GM18526 (cell line): ENCODE data around the gene THUMPD2.

ENCODE experiments used
- POLR2A ChIP-seq: IDR thresholded peaks from 3 replicates; pipeline ENCODE4 v1.6.1; 2011; ENCODE audit not compliant: insufficient read length; ENCODE audit errors: extremely low read depth

The THUMPD2 gene

DNA sequence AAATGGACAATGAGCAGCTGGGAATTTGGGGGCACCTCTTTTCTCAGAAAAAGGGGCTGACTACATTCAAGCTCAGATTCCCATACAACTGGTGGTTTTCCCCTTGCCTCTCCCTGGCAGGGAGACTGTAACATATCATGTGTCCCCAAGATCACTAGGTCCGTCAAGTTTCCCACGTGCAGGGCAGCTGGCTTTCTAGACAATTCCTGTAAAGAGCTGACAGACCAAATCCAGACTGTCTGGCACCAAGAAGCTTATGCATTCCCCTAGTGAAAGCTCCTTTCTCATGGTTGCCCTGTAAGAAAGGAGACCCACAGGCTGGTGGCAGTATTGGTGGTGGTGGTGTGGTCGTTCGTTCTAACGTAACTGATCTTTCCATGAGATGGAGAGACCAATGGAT is 48.8 kb downstream of the THUMPD2 start:
- TF ChIP-seq POLR2A: no peak

GRCh38 chr2:39728941-39729351 is 50.1 kb downstream of the THUMPD2 start:
- no peak for TF ChIP-seq POLR2A

GRCh38 chr2:39725401-39725800 is 53.7 kb downstream of the THUMPD2 start:
- no peak for TF ChIP-seq POLR2A

DNA sequence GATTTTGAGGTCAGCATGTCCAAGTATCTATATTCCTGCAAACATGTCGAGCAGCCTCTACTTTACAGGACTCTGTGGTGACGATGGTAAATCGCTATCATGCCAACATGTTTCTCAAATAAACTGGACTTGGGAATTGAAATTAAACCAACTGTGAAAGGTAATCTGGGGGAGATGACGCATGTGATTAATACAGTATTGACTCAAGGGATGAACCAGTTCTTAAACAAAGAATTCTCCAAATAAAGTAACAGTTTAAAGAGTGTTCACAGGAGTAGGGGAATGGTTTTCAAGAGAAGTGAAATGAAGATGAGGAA is 54.3 kb downstream of the THUMPD2 start:
- no peak for TF ChIP-seq POLR2A

DNA sequence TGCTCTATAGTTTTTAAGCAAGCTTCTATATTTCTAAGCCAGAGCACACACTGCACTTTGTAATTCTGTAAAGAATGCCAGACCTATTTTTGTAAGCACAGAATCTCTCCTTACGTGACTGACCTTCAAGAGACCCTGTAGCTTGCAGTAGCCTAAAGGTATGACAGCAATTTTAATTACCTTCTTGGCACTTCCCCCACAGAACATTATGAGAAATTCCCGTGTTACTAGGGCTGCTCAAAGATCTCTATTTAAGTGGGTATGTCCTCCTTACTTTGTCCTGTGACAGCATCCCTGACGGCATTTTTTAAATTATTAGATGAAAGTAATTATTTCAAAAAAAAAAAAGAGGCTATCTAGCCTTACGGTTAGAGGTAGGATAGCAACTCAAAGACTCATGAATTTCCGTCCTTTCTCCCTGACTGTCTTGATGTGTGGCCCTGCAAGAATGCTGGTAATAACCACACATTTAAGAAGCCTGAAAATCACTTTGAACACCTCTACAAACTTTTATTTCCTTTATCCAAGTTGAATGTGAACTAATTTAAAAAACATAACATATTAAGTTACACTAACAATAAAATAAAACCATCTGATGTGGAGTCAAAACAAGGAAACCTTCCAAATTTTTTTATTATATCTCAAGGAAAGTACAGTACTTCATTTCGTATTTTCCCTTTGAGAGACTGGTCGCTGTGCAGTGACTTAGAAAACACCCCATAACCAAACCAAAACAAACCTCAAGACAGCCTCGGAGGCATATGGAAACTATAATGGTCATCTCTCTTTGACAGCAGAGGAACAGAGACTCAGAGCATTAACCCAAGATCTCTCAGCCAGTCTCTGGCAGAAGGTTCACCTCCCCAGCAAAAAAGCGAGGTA is 54.9 kb downstream of the THUMPD2 start:
- TF ChIP-seq POLR2A: no peak

DNA sequence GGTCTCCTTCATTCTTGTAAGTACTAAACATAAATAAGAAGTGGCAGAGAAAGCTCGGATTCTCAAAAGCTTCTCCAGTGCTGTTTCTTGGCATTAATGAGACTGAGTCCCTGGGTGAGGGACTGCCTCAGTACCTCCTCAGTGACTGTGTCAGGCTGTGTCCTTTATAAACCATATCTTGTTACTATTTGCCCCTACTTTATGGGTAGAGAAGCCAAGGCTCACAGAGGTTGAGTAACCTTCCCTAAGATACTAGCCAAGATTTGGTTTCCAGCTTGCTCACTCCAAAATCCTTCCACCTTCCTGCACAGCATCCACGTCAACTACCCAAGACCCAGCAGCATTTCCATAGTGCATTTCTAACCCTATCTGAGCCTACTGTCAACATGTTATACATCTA is 55.6 kb downstream of the THUMPD2 start:
- no peak for TF ChIP-seq POLR2A

- no peak for TF ChIP-seq POLR2A
Observed at GRCh38 chr2:39720970-39721369, 58.1 kb downstream of the THUMPD2 start.

DNA sequence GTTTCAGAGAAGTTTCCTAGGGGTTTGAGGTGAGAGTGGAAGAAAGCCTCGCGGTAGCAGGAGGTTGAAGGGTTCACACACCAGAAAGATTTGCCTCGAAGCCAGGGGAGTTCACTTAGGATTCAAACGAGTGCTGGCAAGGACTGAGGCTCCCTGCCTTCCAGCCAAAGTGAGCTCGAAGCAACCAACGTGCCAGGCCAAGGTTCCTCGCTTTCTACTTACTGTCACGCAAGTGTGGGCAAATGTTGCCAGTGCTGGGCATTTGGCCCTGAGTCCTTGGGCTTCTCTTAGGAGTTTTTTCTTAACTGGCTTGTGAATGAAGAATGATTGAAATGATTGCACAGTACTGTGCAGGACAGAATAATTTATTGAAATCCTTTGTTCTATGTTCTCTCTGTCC is 59.7 kb downstream of the THUMPD2 start:
- TF ChIP-seq POLR2A: no peak

- TF ChIP-seq POLR2A: no peak
Observed at GRCh38 chr2:39718483-39718882, 60.6 kb downstream of the THUMPD2 start.

GRCh38 chr2:39717067-39717466 is 62.0 kb downstream of the THUMPD2 start:
- no peak for TF ChIP-seq POLR2A

- TF ChIP-seq POLR2A: no peak
Observed at GRCh38 chr2:39715822-39716221, 63.2 kb downstream of the THUMPD2 start.

DNA sequence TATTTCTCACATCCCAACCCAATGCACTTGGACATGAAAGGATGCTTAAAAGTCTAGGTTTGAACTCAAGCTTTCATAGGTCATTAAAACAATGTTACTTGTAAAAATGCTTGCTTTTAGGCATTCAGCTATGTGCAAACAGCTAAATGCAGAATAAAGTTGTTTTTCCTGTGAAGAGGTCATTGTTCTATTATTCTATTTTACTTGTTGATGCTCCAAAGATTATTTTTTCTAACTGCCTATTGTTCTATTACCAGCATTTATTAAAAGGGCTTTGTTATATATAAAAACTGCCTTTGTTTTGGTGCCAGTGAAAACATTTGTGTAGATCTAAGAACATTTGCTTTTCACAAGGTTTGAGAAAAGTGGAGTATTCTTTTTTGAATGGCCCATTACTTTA is 64.0 kb downstream of the THUMPD2 start:
- no peak for TF ChIP-seq POLR2A

- TF ChIP-seq POLR2A: no peak
Observed at GRCh38 chr2:39712953-39713352, 66.1 kb downstream of the THUMPD2 start.

- TF ChIP-seq POLR2A: no peak
Observed at GRCh38 chr2:39710807-39711206, 68.3 kb downstream of the THUMPD2 start.

DNA sequence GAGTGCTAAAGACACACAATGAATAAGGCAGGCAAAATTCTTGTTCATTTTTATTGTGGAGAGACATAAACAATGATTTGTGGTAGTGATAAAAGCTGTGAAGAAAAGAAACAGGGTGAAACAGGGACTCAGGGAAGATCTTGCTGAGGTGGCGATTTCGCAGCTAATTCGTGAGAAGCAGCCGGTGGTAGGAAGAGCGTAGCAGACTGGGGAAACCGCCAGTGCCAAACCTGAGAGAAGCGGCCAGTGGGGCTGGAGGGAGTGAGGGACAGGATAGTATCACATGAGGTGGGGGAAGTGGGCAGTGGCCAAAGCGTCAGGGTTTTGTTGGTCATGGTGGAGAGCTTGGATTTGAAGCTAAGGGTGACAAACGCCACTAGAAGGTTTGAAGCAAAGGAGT is 71.1 kb downstream of the THUMPD2 start:
- TF ChIP-seq POLR2A: no peak

GRCh38 chr2:39706945-39707344 is 72.1 kb downstream of the THUMPD2 start:
- no peak for TF ChIP-seq POLR2A

DNA sequence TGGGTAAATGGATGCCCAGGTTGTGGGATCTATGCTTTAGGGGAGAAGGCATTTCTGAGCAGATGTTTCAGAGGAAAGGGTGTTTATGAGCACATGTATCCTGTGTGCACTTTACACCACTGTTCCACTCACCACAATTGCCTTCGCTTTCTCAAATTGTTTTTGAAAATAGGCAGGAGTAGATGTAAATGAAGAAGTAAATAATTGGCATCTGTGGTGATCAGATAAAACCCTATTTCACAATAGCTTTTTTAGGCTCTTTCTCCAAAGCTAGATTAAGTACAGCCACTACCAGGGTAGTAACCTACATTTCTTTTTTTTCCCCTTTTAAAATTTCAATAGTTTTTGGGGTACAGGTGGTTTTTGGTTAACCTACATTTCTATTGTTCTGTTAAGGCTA is 72.7 kb downstream of the THUMPD2 start:
- TF ChIP-seq POLR2A: no peak
